Mucosa of rectum (tissue), 2 donors: ENCODE measurements around the gene SLC31A1.
"Not testable (repeated sequence)": the region's sequence is repeated elsewhere in the genome, so short reads cannot be mapped to it uniquely, and the experiment has no call there.

Source experiments
- H3K27ac ChIP-seq, 2 donors: one replicate each; pipeline ENCODE4 v1.7.0; 2013; ENCODE audit warnings: inconsistent platforms in 2 of 2, low read depth in 2 of 2, low read length in 2 of 2
- H3K27me3 ChIP-seq, 2 donors: one replicate each; pipeline ENCODE4 v1.7.0; 2013; ENCODE audit warnings: low read length in 2 of 2; ENCODE audit not compliant: control insufficient read depth in 2 of 2, insufficient read depth in 2 of 2
- H3K36me3 ChIP-seq, 2 donors: one replicate each; pipeline ENCODE4 v1.7.0; 2013; ENCODE audit warnings: low read length in 2 of 2; ENCODE audit not compliant: control insufficient read depth in 2 of 2, insufficient read depth in 2 of 2
- H3K4me1 ChIP-seq, 2 donors: one replicate each; pipeline ENCODE4 v1.7.0; 2013; ENCODE audit warnings: low read length in 2 of 2, mild to moderate bottlenecking in 1 of 2; ENCODE audit not compliant: control insufficient read depth in 2 of 2, insufficient read depth in 2 of 2
- H3K4me3 ChIP-seq, 2 donors: one replicate each; pipeline ENCODE4 v1.7.0; 2013; ENCODE audit warnings: low read length in 2 of 2
- H3K9ac ChIP-seq, 2 donors: one replicate each; pipeline ENCODE4 v1.7.0; 2013; ENCODE audit warnings: low read length in 2 of 2, low read depth in 1 of 2, mild to moderate bottlenecking in 1 of 2
- H3K9me3 ChIP-seq, 2 donors: one replicate each; pipeline ENCODE4 v1.7.0; 2013; ENCODE audit warnings: low read length in 2 of 2; ENCODE audit not compliant: control insufficient read depth in 2 of 2
- donor health status: healthy.
- donor health status: Normal muscosa, but diverticular disease.

Gene SLC31A1

GRCh38 chr9:113219969-113220368, 1.4 kb upstream of the SLC31A1 start:
- Histone ChIP-seq H3K4me1 (peaks cover 4 to 21% of the 10 kb centered on the region in 2 donors), H3K27me3 (no peaks in the 10 kb centered on the region), H3K36me3 (no peaks in the 10 kb centered on the region), H3K9me3 (no peaks in the 10 kb centered on the region), H3K4me3 (peak overlapping the region; percentile 32 to 96), H3K27ac (peak overlapping the region in 1 of 2 donors; percentile 26), H3K9ac (peak overlapping the region in 1 of 2 donors; percentile 93)

GRCh38 chr9:113220467-113221002, 809 bp upstream of the SLC31A1 start:
- Histone ChIP-seq H3K4me1 (peaks cover 4 to 21% of the 10 kb centered on the region in 2 donors), H3K9ac (peak overlapping the region; percentile 93 to 94), H3K9me3 (no peaks in the 10 kb centered on the region), H3K27ac (peak overlapping the region; percentile 69 to 90), H3K27me3 (no peaks in the 10 kb centered on the region), H3K4me3 (peak overlapping the region; percentile 84 to 96), H3K36me3 (no peaks in the 10 kb centered on the region)

- H3K27me3 ChIP-seq: no peaks in the 10 kb centered on the region
- peaks cover 4 to 21% of the 10 kb centered on the region in 2 donors for H3K4me1 ChIP-seq
- H3K27ac ChIP-seq: peak overlapping the region; percentile 81 to 85
- peak overlapping the region; percentile 95 to 96 for H3K4me3 ChIP-seq
- H3K9me3 ChIP-seq: no peaks in the 10 kb centered on the region
- no peaks in the 10 kb centered on the region for H3K36me3 ChIP-seq
- H3K9ac ChIP-seq: peak overlapping the region; percentile 94 to 98
Measured at GRCh38 chr9:113221800-113222481, 597 bp downstream of the SLC31A1 start.

GRCh38 chr9:113222482-113222841, 1.1 kb downstream of the SLC31A1 start:
- H3K36me3 ChIP-seq: no peaks in the 10 kb centered on the region
- no peaks in the 10 kb centered on the region for H3K9me3 ChIP-seq
- peak overlapping the region; percentile 94 to 98 for H3K9ac ChIP-seq
- H3K27me3 ChIP-seq: no peaks in the 10 kb centered on the region
- H3K4me3 ChIP-seq: peak overlapping the region; percentile 95 to 96
- peaks cover 4 to 21% of the 10 kb centered on the region in 2 donors for H3K4me1 ChIP-seq
- H3K27ac ChIP-seq: peak overlapping the region; percentile 81 to 85

GRCh38 chr9:113223963-113224362, 2.6 kb downstream of the SLC31A1 start:
- Histone ChIP-seq H3K27ac (no peak overlapping the region), H3K4me3 (no peak overlapping the region), H3K4me1 (peaks cover 4 to 21% of the 10 kb centered on the region in 2 donors)

GRCh38 chr9:113227436-113227835, 6.1 kb downstream of the SLC31A1 start:
- Histone ChIP-seq H3K9me3 (no peaks in the 10 kb centered on the region), H3K36me3 (no peaks in the 10 kb centered on the region), H3K27ac (no peak overlapping the region), H3K9ac (no peak overlapping the region), H3K27me3 (no peaks in the 10 kb centered on the region), H3K4me3 (no peak overlapping the region), H3K4me1 (peaks cover 0 to 5% of the 10 kb centered on the region in 2 donors)

More at GRCh38 chr9:113223963-113224362, 2.6 kb downstream of the SLC31A1 start:
- Histone ChIP-seq H3K9ac (no peak overlapping the region), H3K36me3 (no peaks in the 10 kb centered on the region), H3K27me3 (no peaks in the 10 kb centered on the region), H3K9me3 (no peaks in the 10 kb centered on the region)

GRCh38 chr9:113228130-113228665, 6.9 kb downstream of the SLC31A1 start:
- H3K27me3 ChIP-seq: no peaks in the 10 kb centered on the region
- H3K27ac ChIP-seq: no peak overlapping the region
- H3K4me1 ChIP-seq: peaks cover 0 to 2% of the 10 kb centered on the region in 2 donors
- no peak overlapping the region for H3K4me3 ChIP-seq
- H3K9me3 ChIP-seq: no peaks in the 10 kb centered on the region
- H3K9ac ChIP-seq: no peak overlapping the region
- H3K36me3 ChIP-seq: no peaks in the 10 kb centered on the region

- no peak overlapping the region for H3K4me3 ChIP-seq
- H3K9me3 ChIP-seq: no peaks in the 10 kb centered on the region
- no peaks in the 10 kb centered on the region for H3K36me3 ChIP-seq
- H3K4me1 ChIP-seq: peaks cover 0 to 6% of the 10 kb centered on the region in 2 donors
- H3K27ac ChIP-seq: no peak overlapping the region
- H3K9ac ChIP-seq: no peak overlapping the region
- H3K27me3 ChIP-seq: no peaks in the 10 kb centered on the region
Measured at GRCh38 chr9:113231701-113232100, 10.4 kb downstream of the SLC31A1 start.

- H3K9me3 ChIP-seq, H3K36me3 ChIP-seq, H3K9ac ChIP-seq, H3K27me3 ChIP-seq, H3K4me3 ChIP-seq, H3K27ac ChIP-seq, H3K4me1 ChIP-seq: not testable (repeated sequence)
Measured at GRCh38 chr9:113235701-113236255, 14.4 kb downstream of the SLC31A1 start.

- H3K9me3 ChIP-seq: no peaks in the 10 kb centered on the region
- no peak overlapping the region for H3K9ac ChIP-seq
- H3K4me1 ChIP-seq: peaks cover 0 to 6% of the 10 kb centered on the region in 2 donors
- H3K36me3 ChIP-seq: no peaks in the 10 kb centered on the region
- no peaks in the 10 kb centered on the region for H3K27me3 ChIP-seq
- H3K27ac ChIP-seq: no peak overlapping the region
- no peak overlapping the region for H3K4me3 ChIP-seq
Measured at GRCh38 chr9:113237026-113237425, 15.7 kb downstream of the SLC31A1 start.
